ENCODE measurements around the gene EGFR.

EGFR gene

GRCh38 chr7:55104123-55104522 lies 85.3 kb downstream of the EGFR start:
- TF ChIP-seq, protein P1, sequence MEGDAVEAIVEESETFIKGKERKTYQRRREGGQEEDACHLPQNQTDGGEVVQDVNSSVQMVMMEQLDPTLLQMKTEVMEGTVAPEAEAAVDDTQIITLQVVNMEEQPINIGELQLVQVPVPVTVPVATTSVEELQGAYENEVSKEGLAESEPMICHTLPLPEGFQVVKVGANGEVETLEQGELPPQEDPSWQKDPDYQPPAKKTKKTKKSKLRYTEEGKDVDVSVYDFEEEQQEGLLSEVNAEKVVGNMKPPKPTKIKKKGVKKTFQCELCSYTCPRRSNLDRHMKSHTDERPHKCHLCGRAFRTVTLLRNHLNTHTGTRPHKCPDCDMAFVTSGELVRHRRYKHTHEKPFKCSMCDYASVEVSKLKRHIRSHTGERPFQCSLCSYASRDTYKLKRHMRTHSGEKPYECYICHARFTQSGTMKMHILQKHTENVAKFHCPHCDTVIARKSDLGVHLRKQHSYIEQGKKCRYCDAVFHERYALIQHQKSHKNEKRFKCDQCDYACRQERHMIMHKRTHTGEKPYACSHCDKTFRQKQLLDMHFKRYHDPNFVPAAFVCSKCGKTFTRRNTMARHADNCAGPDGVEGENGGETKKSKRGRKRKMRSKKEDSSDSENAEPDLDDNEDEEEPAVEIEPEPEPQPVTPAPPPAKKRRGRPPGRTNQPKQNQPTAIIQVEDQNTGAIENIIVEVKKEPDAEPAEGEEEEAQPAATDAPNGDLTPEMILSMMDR (IDR thresholded peaks at IDR 0.05; ENCODE audit: low read depth, low read length, missing control alignments): no peak

GRCh38 chr7:55104712-55105433 lies 86.1 kb downstream of the EGFR start:
- no peak for DNase-seq (ENCODE audit: extremely low read depth, low read depth)
- no peak overlapping the region for H3K4me3 ChIP-seq (replicated peaks; ENCODE audit: low read depth, low read length)
- TF ChIP-seq, protein P1 (IDR thresholded peaks at IDR 0.05; ENCODE audit: low read depth, low read length, missing control alignments): no peak

More at GRCh38 chr7:55104123-55104522, 85.3 kb downstream of the EGFR start:
- no peak overlapping the region for H3K4me3 ChIP-seq (replicated peaks; ENCODE audit: low read depth, low read length)
- no peak for DNase-seq (ENCODE audit: extremely low read depth, low read depth)

GRCh38 chr7:55105952-55106351 lies 87.1 kb downstream of the EGFR start:
- DNase-seq (ENCODE audit: extremely low read depth, low read depth): no peak
- TF ChIP-seq, protein P1 (IDR thresholded peaks at IDR 0.05; ENCODE audit: low read depth, low read length, missing control alignments): no peak

DNA sequence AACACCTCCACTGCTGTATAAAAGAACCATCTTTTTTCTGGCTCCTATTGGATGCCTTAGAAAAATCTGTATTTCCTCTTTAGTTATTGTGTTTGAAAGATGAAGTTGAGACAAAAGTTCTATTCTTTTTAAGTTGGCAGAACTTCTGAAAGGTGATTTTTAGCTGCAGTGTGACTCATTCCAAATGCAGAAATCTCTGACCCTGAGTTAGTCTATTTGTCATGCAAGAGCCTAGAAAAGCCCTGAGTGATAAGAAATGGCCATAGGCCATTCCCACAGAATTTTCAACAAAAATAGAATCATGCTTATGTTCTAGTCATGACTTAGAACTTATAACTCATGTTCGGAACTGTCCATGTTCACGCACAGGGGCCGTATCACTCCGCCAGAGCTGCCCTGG lies 89.1 kb downstream of the EGFR start:
- no peak overlapping the region for H3K4me3 ChIP-seq (replicated peaks; ENCODE audit: low read depth, low read length)
- TF ChIP-seq, protein P1 (IDR thresholded peaks at IDR 0.05; ENCODE audit: low read depth, low read length, missing control alignments): no peak
- DNase-seq (ENCODE audit: extremely low read depth, low read depth): no peak

More at GRCh38 chr7:55105952-55106351, 87.1 kb downstream of the EGFR start:
- H3K4me3 ChIP-seq (replicated peaks; ENCODE audit: low read depth, low read length): no peak overlapping the region

- DNase-seq (ENCODE audit: extremely low read depth, low read depth): no peak
- TF ChIP-seq, protein P1 (IDR thresholded peaks at IDR 0.05; ENCODE audit: low read depth, low read length, missing control alignments): no peak
- H3K4me3 ChIP-seq (replicated peaks; ENCODE audit: low read depth, low read length): no peak overlapping the region
Observed at GRCh38 chr7:55108401-55108800, 89.6 kb downstream of the EGFR start.

DNA sequence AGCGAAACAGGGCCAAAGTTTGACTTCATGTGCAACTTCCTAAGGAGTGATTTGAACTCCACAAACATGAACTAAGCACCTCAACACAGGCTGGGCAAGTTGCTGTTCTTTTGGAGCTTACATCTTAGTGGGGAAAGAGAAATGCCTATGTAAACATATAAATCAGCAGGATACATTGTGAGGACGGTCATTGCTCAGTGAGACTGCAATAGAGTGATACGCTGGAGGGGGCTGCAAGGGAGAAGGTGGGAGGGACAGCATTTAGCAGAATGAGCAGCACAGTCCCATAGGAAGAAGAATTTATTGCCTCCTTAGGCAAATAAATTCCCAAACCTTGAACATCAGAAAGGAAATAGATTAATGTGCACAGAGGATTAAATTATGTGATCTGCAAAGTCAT lies 90.0 kb downstream of the EGFR start:
- DNase-seq (ENCODE audit: extremely low read depth, low read depth): no peak
- no peak overlapping the region for H3K4me3 ChIP-seq (replicated peaks; ENCODE audit: low read depth, low read length)
- TF ChIP-seq, protein P1 (IDR thresholded peaks at IDR 0.05; ENCODE audit: low read depth, low read length, missing control alignments): no peak
